Stimulated activated CD4-positive, alpha-beta T cell treated with anti-CD3 and anti-CD28 coated beads, Interleukin-1b, Interleukin-23, amount 100 ng/mL, for 1 hour (primary cell): ENCODE results near the gene LRIG1.

Source experiments
- DNase-seq, 2 donors: peaks; one replicate each; pipeline ENCODE4 v3.0.0-alpha.2; 2020; ENCODE audit warnings: low read depth in 2 of 2

LRIG1 gene

DNA sequence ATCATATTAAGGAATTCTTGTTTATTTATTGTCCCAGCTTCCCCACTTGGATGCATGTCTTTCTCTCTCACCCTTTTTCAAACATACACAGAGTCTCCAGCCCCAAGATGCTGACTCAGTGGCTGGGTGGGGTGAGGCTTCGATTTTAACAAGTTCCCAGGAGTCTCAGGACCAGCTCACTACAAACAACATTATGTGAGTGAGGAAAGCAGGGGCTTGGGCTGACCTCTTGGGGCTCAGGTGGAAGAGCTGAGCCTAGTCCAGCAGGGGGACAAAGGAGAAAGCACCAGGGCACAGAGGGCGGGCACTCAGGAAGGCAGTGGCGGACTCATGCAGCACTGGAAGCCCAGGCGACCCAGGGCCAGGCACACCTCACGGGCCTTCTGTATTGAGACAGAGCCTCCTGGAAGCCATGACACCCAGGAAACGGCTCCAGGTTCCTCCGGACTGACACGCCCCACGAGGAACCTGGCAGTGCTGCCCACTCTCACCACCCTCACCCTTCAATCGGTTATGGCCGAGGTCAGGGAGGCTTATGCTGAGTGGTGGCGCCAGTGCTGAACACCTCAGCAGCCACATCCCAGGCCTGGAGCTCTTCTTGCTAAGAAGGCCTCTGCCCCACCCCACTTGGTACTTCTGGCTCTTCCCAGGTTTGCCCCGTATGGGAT, 97.4 kb downstream of the LRIG1 start:
- no peak for DNase-seq

- DNase-seq = no peak
These were observed 98.1 kb downstream of the LRIG1 start for GRCh38 chr3:66402596-66403290.

DNA sequence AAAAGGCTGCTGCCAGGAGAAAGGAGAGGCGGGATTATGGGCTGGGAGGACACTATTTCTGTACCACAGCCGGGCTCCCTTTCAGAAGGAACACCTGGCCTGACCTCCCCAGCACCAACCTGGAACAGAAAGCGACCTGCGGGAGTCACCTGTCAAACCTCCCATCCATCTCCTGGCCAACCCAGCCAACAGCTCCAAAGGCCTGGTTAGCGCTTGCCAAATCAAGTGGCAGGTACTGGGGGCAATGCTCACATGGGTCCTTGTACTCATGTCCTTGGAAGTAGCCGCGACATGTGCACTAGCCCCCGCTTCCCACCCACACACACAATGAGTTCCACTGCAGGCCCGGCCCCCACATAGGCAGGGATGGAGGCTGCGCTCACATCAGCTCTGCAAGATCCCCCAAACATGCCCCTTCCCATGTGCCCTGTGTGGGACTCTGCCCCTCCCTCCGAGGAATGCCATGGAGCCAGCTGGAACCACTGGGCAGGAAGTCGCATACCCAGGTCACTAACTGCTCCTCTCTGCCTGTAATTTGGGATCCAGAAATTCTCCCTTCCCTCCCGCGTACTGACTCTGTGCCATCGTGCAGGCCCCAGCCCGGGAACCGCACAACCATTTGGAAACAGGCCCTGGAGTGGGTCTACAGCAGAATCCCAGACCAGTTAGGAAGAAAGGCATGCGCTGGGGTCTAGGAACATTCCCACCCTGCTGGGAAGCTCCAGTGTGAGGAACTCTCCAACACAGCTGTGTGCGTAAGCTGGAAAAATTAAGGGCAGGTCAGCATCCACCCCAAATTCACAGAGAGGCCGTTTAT, 98.9 kb downstream of the LRIG1 start:
- no peak for DNase-seq

- DNase-seq = no peak
These were observed 99.7 kb downstream of the LRIG1 start for GRCh38 chr3:66401157-66401550.

DNA sequence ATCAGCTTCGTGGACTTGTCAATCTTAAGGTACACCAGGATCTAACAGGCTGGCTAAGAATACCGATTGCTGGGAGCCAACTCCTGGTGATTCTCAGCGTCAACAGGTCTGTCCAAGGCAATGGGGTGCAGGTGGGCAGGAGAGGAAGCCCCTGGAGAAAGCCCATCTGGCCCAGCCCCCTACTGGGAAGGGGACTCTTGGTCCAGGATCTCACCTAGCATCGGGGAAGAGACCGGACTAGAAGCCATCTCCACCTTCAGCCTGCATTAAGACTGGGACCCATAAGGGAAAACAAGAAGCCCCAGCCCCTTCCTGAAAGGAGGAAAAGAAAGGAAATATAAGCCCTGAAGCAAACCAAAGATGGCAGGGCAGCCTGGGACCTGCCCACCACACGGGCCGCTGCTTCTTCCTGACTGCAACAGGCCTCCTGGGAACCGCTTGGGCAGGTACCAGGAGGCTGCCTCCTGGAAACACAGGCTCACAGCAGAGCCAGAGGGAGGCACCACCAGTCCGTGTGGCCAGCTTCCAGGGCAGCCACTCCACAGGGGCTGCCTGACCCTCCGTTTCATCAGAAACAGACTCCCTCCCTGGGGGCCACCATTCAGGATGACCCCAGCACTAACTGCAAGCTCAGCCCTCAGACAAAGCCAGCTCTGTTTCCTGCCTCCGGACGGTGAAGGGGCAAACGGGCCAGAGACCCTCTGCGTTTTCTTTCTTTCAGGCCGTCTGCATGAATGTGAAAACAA, 100.2 kb downstream of the LRIG1 start:
- no peak for DNase-seq

- DNase-seq = no peak
These were observed 101.1 kb downstream of the LRIG1 start for GRCh38 chr3:66399529-66400232.

GRCh38 chr3:66398228-66399025, 102.4 kb downstream of the LRIG1 start:
- DNase-seq = no peak

DNA sequence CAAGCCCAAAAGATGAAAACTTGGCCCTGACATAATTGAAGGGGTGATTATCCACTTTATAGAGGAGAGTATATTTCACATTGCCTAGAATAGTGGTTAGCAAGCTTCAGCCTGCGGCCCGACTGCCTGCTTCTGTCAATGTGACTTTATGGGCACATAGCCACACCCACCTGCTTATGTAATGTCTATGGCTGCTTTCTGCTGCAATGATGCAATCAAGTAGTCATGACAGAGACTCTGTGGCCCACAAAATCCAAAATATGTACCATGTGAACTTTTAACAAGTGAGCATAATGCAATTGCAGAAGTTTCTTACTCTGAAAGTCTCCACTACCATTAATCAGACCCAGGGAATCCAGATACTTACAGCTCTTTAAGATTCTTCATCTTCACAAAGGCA, 103.1 kb downstream of the LRIG1 start:
- no peak for DNase-seq

GRCh38 chr3:66396888-66397287, 103.9 kb downstream of the LRIG1 start:
- DNase-seq = no peak

DNA sequence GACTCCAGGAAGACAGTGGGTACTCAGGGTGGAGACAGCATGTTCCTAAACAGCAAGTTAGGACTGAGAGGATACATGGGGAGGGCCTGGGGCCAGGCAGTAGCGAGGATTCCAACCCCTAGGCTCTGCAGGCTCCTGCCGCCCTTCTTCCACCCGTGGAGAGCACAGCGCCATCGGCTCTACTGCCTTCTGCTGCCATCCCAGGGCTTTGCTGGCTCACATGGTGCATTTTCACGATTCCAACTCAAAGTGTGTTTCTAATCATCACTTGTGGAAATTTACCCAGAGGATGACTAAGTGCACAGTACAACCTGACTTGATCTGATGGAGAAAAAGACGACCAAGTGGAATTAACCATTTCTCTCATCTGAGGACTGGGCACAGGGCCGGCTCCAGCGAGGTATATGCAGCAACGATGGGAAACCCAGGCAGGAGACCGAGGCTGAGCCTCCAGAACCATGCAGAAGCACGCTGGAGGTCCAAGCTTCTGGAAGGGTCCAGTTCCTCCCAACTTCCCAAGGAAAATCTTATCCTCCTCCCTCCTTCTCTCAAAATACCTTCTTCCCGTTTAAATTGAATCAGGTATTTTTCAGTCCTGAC, 104.6 kb downstream of the LRIG1 start:
- DNase-seq = no peak

DNA sequence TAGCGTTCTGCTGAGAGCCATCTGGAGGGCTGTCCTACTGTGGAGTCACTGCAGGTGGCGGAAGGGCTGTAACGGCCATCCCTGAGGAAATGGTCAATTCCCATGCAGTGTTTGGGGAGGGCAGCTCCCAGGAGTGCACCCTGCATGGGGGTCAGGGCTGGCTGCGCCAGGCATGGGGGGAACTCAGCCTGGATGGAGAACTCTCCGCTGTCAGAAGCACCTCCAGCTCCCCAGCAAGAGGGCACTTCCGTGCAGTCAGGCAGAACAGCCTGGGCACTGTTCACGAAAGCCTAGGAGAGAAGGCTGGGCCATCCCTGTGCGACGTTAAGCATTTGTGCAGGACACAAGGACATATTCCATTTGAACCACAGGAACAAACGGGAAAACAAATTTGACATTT, 105.2 kb downstream of the LRIG1 start:
- no peak for DNase-seq

- no peak for DNase-seq
These were observed 106.0 kb downstream of the LRIG1 start for GRCh38 chr3:66394753-66395249.

DNA sequence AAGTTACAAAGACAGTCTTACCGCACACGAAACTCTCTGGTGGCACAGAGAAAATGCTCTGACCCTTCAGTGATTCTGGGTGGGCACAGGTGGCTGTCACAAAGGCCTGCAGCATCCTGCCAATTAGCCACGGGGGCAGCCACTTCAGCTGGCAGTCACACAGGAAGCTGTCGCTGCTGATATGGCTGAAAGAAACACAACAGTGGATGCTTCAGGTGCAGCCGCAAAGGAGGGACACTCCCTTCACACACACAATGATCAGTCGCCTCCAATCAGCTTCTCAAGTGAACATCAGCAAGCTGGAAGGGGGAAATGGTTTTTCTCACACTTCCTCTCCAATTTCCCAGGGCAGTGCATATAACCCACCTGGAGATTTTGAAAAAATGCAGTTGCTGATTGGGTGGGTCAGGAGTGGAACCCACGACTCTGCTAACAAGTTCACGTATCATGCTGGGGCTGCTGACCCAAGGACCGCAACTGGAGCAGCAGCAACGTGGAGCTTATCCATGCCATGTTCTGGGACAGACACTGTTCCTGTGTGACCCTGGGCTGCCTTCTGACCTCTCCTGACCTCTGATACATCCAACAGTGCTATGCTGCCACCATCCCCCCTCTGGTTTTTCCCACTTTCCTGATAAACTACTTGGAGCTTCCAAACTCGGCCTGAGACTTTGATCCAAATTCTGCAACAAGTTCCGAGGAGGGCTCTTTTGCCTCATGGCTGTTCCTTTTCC, 106.6 kb downstream of the LRIG1 start:
- DNase-seq = no peak

GRCh38 chr3:66393333-66394005, 107.4 kb downstream of the LRIG1 start:
- DNase-seq = no peak

- DNase-seq = no peak
These were observed 107.9 kb downstream of the LRIG1 start for GRCh38 chr3:66392966-66393332.

GRCh38 chr3:66392512-66392911, 108.3 kb downstream of the LRIG1 start:
- DNase-seq = no peak

DNA sequence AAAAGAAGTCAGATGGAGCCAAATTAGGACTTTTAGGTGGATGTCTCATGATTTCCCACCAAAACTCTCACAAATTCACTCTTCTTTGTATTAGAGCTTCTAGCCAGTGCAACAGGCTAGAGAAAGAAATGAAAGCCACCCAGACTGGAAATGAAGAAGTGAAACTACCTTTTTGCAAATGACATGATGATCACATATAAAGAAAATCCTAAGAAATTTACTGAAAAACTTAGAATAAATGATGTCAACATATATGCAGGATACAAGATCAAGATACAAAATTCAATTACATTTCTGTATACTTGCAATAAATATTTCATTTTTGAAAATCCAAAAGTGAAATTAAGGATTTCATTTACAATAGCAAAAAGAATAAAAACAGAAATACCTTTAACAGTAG, 110.8 kb downstream of the LRIG1 start:
- DNase-seq = no peak

DNA sequence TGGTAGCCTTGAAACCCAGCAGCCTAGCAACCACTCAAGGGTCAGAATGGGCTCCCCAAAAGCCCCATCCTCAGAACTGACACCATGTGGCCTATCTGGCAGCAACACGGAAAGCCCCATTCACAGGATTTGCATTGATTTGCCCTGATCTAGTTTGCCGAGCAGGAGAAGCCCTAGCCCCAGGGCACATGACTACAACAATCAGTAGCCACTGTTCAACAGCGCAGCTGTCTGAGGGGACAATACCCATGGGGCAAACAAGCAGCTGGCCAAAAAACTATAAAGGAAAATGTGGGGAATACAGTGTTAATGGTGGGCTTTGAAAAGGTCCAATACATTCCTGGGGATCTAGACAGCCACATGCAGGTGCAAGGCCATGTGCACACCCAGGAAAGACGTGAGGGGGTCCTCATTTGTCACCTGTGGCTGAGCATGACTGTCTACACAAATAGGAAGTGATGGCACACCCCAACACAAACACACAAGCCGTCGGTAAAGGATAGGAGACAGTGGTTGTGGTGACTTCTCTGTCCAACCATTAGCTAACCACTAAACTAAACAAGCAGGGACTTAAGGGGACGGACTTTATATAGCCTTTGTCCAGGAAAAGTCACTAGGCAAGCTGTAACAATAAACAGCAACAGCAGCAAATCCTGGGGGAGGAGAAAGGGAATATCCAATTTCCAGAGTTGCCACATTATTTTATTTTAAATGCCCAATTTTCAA, 113.7 kb downstream of the LRIG1 start:
- no peak for DNase-seq
